GM19043 (cell line): ENCODE data around the gene SNX24.
A peak's percentile ranks its signal among the peaks of the same experiment; 100 is the strongest.
"Not testable (repeated sequence)": the region's sequence is repeated elsewhere in the genome, so short reads cannot be mapped to it uniquely, and the experiment has no call there.

Experiments used
- ATAC-seq: cut with Tn5 transposase; IDR thresholded peaks from one replicate; pipeline ENCODE4 v1.9.1; 2021; ENCODE audit warnings: low read depth; ENCODE audit not compliant: unreplicated experiment

Gene SNX24

DNA sequence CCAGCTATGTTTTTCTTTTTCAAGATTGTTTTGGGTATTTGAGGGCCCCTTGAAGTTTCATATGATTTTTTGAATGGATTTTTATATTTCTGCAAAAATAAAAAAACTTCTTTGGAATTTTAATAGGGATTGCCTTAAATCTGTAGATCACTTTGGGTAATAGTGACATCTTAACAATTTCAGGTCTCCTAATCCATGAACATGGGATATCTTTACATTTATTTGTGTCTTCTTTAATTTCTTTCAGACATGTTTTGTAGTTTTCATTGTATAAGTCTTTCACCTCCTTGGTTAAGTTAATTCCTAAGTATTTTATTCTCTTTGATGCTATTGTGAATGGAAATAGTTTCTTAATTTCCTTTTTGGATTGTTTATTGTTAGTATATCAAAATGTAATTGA is 112.0 kb downstream of the SNX24 start:
- no peak for ATAC-seq

DNA sequence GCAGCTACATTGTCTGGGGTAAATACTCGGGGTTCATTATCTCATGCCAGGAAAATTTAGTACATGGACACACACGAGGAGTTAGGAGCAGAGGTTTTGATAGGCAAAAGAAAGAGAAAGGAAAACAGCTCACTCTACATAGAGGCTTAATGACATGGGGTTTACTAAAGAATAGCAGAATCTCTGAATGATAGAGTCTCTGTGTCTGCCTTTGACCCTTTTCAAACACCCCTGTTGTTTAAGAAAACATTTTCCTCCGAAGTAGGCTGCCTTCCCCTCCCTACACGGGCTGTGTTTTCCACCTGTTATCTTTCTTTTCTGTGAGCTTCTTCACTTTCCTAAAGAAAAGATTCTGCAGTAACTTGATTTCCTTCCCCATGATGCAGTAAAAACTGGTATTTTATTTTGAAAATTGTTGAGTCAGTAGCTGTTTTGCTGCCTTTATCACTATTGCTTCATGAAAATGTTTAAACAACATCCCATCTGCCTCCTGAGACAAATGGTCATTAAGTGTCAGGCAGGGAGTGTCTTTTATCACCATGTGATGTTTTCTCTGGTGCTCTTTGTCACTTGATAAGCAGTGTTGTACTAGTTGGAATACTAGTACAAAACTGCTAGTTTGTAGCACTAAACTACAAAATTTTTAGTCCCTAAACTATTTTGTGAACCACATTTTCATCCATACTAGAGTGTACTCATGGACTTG is 114.5 kb downstream of the SNX24 start:
- ATAC-seq = no peak

DNA sequence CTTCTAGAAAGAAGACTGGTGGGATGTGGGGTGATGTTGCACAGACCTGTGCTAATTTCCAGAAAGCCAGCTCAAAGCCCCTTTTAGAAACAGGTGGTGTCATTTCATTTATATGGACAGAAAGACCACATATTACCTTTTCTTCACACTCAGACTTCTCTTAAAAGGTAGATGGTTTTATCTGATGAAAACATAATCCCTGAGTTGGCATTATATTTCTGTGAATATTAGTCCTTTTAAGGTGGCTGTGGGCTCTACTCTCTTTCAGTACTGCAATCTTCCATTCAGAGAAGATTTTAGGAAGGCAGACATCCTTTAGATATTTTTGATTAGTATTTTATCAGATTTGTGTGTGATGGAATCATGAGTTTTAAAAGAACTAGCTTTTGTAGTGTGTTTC is 117.9 kb downstream of the SNX24 start:
- no peak for ATAC-seq

DNA sequence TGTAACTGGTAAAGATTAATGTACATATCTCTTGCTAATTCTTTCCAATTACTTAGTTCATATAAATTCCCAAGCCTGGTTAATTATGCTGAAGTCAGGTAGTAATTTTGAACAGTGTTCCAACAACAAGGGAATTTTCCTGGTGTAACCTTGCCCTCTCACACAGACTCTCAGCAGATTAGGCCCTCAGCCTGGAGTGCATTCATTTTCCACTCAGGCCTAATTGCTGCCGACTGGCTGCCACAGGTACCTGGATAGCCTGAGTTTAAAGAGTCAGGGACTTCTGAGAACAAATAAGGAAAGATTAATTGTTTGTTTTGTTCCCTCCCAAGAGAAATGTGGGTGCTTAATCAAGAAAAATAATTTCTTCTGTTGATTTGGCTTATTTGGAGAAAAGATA is 119.7 kb downstream of the SNX24 start:
- no peak for ATAC-seq

DNA sequence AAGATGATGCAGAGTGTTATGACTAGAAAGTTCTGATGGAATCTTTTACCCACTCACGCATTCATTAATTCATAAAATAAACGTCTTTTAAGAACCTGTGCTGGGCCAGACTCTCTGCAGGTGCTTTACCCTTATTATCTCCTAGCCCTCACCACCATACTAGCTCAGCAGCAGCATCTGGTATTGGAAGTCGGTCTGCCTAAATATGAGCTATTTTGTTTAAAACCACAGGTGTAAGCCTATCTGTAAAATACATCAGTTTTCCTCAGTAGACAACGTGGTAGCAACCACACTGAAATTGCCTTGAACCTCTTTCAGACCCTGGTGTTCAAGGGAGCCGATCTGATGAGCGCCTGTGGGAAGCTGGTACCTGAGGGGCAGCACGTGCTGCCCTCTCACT is 121.7 kb downstream of the SNX24 start:
- peak; percentile 43 for ATAC-seq

DNA sequence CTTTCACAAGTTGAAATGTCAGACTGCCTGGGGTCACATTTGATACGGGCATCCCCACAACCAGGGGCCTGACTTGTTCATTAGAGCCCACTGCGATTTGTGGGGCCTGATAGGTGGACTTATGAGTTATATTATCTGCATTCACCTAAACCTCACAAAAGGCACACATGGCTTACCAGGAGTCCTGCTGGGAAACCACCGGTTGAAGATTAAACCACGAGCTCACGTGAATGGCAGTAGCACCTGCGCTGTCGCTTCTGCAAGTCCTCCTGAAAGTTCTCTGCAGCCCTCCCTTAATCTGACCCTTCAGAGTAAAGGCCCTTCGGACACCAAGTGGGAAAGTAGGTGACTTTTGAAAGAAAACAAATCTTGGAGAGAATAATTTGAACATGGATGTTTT is 122.2 kb downstream of the SNX24 start:
- peak; percentile 95 for ATAC-seq

DNA sequence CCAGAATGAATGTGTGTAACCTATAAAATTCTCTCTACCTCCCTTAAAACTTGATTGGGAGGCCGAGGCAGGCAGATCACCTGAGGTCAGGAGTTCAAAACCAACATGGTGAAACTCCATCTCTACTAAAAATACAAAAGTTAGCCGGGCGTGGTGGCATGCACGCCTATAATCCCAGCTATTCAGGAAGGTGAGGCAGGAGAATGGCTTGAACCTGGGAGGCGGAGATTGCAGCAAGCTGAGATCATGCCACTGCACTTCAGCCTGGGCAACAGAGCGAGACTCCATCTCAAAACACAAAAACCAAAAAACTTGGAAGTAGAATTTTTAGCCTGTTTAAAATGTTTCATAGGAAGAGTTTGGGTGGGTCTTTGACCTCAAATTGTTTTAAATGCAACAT is 122.6 kb downstream of the SNX24 start:
- ATAC-seq = peak; percentile 11

DNA sequence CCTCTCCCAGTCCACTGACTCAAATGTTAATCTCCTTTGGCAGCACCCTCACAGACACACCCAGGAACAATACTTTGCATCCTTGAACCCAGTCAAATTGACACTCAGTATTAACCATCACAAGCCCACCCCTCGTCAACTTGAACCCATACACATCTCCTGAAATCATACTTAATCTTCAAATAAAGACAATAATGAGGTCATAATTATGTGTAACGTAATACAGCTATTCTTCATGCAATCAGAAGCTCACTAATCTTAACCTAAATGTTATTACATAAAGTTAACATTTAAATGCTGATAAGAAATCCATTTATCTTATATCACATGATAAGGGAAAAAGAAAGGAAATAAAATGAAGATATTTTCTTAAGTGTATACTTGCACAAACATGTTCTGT is 125.9 kb downstream of the SNX24 start:
- no peak for ATAC-seq

DNA sequence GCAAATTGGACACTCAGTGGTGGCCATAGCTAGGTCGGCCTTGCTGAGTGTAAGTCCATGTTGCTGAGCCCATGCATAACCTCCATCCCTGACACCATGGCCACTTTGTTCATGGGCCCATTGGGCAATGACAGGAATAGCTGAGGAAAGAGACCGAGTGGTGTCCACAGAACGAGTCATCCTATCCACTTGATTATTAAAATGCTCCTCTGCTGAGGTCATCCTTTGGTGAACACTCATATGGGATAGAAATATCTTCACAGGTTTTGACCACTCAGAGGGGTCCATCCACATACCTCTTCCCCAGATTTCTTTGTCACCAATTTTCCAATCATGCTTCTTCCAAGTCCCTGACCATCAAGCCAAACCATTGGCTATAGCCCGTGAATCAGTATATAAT is 127.5 kb downstream of the SNX24 start:
- no peak for ATAC-seq

DNA sequence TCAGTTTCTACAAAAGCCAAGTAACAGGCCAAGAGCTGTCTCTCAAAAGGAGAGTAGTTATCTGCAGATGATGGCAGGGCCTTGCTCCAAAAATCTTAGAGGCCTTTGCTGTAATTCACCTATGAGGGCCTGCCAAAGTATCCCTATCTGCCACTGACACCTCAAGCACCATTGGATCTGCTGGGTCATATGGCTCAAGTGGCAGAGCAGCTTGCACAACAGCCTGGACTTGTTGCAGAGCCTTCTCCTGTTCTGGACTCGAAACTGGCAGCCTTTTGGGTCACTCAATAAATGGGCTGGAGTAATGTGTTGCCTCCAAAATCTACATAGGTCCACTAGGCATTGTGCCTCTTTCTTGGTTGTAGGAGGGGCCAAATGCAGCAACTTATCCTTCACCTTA is 128.3 kb downstream of the SNX24 start:
- ATAC-seq = not testable (repeated sequence)

DNA sequence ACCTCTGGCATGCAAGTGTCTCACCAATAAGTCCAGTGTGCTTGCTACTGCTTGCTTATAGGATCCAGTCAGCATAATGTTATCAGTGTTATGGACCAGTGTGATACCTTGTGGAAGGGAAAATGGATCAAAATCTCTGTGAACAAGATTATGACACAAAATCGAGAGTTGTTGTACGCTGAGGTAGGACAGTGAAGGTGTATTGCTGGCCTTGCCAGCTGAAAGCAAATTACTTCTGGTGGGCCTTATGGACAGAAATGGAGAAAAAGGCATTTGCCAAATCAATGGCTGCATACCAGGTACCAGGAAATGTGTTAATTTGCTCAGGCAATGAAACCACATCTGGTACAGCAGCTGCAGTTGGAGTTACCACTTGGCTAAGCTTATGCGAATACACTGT is 128.8 kb downstream of the SNX24 start:
- ATAC-seq = not testable (repeated sequence)

DNA sequence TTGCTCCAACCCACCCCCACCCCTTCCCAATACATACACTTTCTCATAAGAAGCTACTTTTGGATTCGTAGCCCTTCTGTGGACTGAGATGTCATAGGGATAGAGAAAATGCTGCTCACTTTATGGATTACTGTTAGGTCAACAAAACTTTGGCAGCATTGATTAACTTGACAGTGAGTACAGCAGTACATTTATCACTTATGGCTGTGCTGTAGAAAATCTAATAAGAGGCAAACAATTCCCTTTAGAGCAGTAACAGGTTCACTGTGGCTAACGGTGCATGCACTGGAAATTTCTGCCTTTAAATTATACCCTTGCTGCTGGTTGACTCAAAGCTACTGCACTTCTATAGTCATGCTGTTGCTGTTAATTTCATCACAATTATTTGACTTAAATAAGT is 131.9 kb downstream of the SNX24 start:
- no peak for ATAC-seq

DNA sequence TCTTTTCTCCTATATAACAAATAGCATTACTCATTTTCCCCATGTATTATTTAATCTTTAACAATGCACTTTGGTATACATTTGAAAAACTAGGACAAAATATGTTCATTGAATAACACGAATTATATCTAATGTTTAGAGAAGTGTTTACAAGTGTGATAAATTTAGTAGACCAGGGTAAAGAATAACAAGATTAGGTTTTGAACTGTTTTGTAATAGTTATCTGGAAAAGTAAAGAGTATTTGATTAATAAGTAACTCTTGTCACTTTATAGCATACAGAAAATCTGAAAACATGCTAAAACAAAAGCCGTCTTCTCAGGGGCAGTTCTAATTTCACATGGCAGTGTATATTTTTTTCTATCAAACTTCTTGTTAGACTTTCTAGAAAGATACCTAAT is 132.7 kb downstream of the SNX24 start:
- no peak for ATAC-seq

DNA sequence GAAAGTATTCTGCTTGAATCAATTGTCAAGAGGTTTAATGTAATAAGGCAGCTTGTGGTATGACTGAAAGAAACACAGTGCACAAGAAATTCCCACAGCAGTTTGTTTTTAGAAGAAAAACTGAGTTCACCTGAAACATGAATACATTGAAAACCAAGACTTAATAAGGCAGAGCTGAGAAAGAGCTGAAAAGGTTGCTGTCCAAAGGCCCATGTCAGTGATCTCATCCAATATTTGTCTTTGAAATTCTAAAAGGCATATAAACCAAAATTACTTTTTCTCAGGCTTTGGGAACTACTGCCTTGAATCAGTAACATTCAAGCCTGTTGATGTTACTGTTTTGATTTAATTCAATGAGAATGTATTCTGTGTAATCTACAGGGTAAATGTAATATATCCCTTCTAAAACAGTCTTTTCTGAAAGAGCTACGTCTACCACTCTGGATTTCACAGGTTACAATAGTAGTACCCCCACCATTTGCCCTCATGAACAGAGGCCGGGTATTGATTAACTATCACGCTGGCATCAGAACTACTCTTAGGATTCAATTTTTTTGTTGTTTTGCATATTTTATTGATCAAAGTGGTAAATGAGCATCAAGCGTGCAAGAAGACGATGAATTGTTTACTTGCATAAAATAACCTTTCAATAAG is 133.4 kb downstream of the SNX24 start:
- no peak for ATAC-seq

DNA sequence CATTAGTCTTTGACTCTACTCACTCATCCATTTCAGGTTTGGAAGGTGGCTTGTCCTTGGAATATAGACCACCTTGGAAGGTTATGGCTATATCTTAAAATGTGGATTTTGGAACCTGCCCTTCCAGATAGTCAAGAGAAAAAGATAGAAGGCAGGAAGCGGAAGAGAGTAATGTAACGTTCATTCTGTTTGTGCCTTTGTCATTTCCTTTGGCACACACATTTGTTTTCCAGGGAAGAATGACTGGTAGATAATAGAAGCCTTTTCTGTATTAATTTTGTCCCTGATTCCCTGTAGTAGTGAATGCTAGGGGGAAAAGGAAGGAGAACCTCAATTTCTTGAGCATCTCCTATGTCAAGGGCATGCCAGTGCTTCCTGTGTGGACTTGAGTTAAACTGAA is 136.4 kb downstream of the SNX24 start:
- ATAC-seq = no peak

DNA sequence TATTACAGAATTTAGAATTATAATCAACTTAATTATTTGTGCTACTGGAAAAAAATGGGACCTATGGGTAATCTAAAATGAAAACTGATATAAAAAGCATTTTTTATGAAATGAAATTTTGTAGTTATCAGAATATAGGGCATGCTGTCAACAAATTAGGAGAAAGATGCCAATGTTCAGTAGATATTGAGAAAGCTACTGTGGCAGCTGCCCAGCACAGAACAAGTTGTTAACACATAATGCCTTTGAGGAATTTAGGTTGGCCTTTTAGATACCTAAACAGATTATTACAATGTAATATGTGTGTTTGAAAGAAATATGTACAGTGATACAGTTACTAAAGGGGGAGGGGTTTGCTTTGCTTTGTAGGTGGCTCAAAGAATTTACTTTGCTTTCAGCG is 137.0 kb downstream of the SNX24 start:
- ATAC-seq = no peak

DNA sequence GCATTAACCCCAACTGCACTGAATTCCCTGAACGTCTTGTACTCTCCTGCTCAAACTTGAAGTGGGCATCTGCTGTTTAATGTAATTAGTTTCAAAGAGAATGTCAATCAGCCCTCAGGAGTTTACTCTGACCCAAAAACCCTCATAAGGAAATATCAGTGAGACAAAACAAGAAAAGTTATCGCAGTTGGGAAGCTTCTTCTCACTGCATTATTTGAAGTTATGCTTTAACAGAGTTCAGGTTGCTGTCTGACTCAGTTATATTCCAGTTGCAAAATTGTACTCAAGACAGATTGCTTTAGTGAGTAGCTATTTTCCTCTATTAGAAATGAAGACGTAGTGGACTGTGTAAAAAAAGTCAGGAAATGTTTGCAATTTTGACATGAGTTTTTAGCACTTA is 139.0 kb downstream of the SNX24 start:
- ATAC-seq = peak; percentile 29

DNA sequence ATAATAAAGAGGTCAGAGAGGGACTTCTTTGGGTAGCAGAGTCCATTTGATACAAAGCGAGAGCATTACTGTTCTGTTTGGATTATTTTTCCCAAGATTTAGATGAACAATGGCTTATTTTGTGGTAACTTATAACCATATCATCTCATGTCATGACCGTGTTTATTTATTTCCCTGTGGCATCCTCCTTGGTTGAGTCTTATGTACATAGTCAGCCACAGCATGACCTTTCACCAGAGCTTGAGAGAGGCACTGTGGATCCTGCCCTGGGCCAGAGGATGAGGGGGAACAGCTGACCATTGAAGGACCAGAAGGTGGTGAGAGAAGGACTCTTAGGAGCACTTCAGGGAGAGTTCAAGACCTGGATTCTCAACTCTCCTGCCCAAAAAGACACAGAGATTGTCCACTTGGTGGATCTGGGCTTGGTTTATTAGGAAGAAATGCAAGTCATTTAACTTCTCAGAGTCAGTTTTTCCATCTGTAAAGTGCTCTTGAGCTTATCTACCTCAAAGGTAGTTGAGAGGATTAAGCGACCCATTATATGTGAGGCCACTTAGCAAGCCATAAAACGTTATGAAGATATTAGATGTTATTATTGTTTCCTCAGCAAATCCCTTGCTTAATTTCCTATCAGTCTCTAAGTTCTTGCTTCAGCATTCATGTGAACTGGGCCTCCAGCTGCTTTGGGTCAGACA is 139.7 kb downstream of the SNX24 start:
- no peak for ATAC-seq

DNA sequence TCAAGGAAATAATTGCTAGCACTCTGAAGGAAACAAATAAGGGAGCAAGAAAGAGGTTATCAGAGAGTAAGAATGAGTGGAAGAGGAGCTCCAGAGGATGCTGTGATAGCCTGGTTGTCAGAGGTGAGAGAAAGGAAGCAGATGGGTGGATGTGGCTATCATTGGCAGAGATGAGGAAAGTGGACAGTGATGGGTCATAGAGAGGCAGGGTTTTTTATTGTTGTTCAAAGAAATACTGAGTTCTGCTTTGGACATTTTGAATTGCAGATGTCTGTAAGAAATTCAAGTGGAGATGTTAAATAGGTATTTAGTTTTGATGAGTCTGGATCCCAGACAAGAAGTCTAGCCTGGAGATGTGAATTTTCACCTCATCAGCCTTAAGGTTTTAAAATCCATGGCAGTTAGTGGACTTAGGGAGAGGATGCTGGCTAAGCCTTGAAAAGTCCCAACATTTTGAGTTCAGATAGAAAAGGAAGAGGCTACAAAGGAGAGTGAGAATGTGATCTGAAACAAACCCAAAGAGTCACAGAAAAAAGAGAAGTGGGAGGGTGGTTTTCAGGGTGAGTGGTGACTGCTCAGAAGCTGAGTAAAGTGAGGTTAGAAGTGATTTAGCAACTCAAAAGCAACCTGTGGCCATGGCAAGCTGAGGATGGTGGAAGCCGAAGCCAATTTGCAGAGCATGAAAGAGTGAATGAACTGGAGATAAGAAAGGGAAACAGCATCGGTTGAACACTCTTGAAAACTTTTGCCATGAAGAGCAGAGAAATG is 140.7 kb downstream of the SNX24 start:
- ATAC-seq = peak; percentile 87

DNA sequence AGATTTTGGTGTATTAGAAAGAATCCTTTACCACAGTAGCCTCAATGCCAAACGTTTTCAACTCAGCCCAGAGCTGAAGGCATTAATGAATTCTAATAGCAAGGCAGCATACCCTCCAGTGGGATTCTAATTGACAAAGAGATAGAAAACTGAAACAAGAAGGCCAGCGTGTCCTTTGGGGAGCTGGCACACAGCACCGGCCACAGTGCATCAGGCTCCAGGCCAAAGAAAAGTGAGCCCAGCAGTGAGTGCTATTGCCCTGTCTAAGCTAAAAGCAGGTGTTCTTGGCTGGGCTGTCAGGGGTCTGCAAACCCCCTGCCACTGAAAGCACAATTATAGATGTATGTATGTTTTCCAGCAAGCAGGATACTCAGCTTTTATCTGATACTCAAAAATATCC is 150.7 kb downstream of the SNX24 start:
- ATAC-seq = no peak

DNA sequence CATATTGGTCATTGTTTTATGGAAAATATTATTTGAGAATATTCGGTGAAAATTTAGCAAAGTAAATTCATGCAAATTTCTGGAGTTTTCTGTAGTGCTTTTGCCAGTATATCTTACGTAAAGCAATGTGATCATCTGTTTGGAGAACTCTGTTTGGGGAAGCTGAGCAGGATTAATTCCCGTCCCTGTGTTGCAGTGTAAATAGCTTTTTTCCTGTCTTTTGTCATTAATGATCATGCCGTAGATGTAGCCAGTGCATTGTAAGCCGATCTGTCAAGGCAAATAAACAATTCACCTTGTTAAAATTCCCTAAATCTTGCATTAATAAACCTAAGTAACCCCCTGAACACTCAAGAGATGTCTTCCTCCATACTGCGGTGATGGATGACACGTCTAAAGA is 151.9 kb downstream of the SNX24 start:
- ATAC-seq = no peak
